Colonic mucosa (tissue), 4 donors: ENCODE measurements around the gene SLC12A9. TPM values are rescaled to one million over a fixed set of nuclear protein-coding genes. Genes with fewer than 3 reads are reported as not detected.
"Not testable (repeated sequence)": the region's sequence is repeated elsewhere in the genome, so short reads cannot be mapped to it uniquely, and the experiment has no call there.

ENCODE experiments used
- DNase-seq: peaks from one replicate; pipeline ENCODE4 v3.0.0-alpha.2; 2020
- H3K27ac ChIP-seq: fragments of 200-600 bp; one replicate; pipeline ENCODE4 v1.8.0; 2021
- H3K27me3 ChIP-seq: fragments of 200-600 bp; one replicate; pipeline ENCODE4 v1.8.0; 2021
- H3K36me3 ChIP-seq: fragments of 200-600 bp; one replicate; pipeline ENCODE4 v1.8.0; 2021
- H3K4me1 ChIP-seq: fragments of 200-600 bp; one replicate; pipeline ENCODE4 v1.8.0; 2021; ENCODE audit warnings: mild to moderate bottlenecking
- H3K4me3 ChIP-seq: fragments of 200-600 bp; one replicate; pipeline ENCODE4 v1.8.0; 2021
- H3K9ac ChIP-seq, 2 donors: one replicate each; pipeline ENCODE4 v1.7.0; 2013; ENCODE audit warnings: control low read depth in 2 of 2, low read depth in 2 of 2, low read length in 2 of 2
- H3K9me3 ChIP-seq: fragments of 200-600 bp; one replicate; pipeline ENCODE4 v1.8.0; 2021
- CTCF ChIP-seq: fragments of 200-600 bp; IDR thresholded peaks from one replicate; pipeline ENCODE4 v1.8.0; 2022; ENCODE audit warnings: antibody characterized with exemption, mild to moderate bottlenecking
- intact Hi-C: fragments of 100-400 bp; cut with DNase I; formaldehyde crosslinking; loops from one replicate; pipeline ENCODE4 v1.14.1; 2022
- microRNA-seq: library from miRNA; unstranded; fragments of <30 nt; microRNA quantifications from one replicate; pipeline ENCODE4, GENCODE V29; 2019
- total RNA-seq, 2 donors: library from RNA; stranded (reverse); fragmentation: NEBNext Ultra II Directional in 1 of 2; extraction: Animal tissue kit (Norgen Biotek cat#: 25700) in 1 of 2; gene quantifications; one replicate each; pipeline ENCODE4 v1.2.1, GENCODE V29; 2021
- donor health status: healthy.
- donor health status: DM: no; HTN: no; CAD: no.
- donor health status: DM: no; HTN: no; CAD: no.

SLC12A9 gene
- total RNA-seq, 2 donors from 2014 or later, result 24.1 to 35.9 TPM

GRCh38 chr7:100908512-100908911, 56.0 kb downstream of the SLC12A9 start:
- H3K36me3 ChIP-seq, result no peaks in the 10 kb centered on the region
- H3K9me3 ChIP-seq, result no peaks in the 10 kb centered on the region
- no peaks in the 10 kb centered on the region for H3K4me1 ChIP-seq
- intact Hi-C loops, result no loop called here
- H3K27me3 ChIP-seq, result no peaks in the 10 kb centered on the region
- no peak for TF ChIP-seq CTCF
- no peak for DNase-seq
- no peak overlapping the region for H3K4me3 ChIP-seq
- no peak overlapping the region for H3K27ac ChIP-seq
- H3K9ac ChIP-seq, result no peak overlapping the region

- H3K27me3 ChIP-seq, H3K9ac ChIP-seq, H3K4me1 ChIP-seq, intact Hi-C loops, H3K4me3 ChIP-seq, H3K36me3 ChIP-seq, H3K9me3 ChIP-seq: not testable (repeated sequence)
- peak; percentile 49 for DNase-seq
- H3K27ac ChIP-seq, result peak overlapping the region; percentile 32
These were observed 57.9 kb downstream of the SLC12A9 start for GRCh38 chr7:100910443-100910842.

GRCh38 chr7:100911484-100911883, 59.0 kb downstream of the SLC12A9 start:
- TF ChIP-seq CTCF, result no peak

GRCh38 chr7:100914208-100914878, 61.8 kb downstream of the SLC12A9 start:
- no peak overlapping the region for H3K27ac ChIP-seq
- no peak overlapping the region for H3K9ac ChIP-seq
- H3K4me3 ChIP-seq, result no peak overlapping the region
- H3K4me1 ChIP-seq, result no peaks in the 10 kb centered on the region
- H3K27me3 ChIP-seq, result no peaks in the 10 kb centered on the region
- intact Hi-C loops, result no loop called here
- DNase-seq, result no peak
- H3K9me3 ChIP-seq, result no peaks in the 10 kb centered on the region
- no peaks in the 10 kb centered on the region for H3K36me3 ChIP-seq
- no peak for TF ChIP-seq CTCF

More at GRCh38 chr7:100911484-100911883, 59.0 kb downstream of the SLC12A9 start:
- Histone ChIP-seq H3K9me3 (no peaks in the 10 kb centered on the region), H3K9ac (no peak overlapping the region), H3K27me3 (no peaks in the 10 kb centered on the region), H3K27ac (peak overlapping the region; percentile 32), H3K36me3 (no peaks in the 10 kb centered on the region), H3K4me1 (no peaks in the 10 kb centered on the region), H3K4me3 (no peak overlapping the region)
- DNase-seq, result no peak
- intact Hi-C loops, result no loop called here

GRCh38 chr7:100914879-100915447, 62.5 kb downstream of the SLC12A9 start:
- no peak for DNase-seq

More at GRCh38 chr7:100914879-100915447, 62.5 kb downstream of the SLC12A9 start:
- Histone ChIP-seq H3K27me3 (no peaks in the 10 kb centered on the region), H3K9ac (no peak overlapping the region), H3K27ac (no peak overlapping the region), H3K9me3 (no peaks in the 10 kb centered on the region), H3K36me3 (no peaks in the 10 kb centered on the region), H3K4me1 (no peaks in the 10 kb centered on the region), H3K4me3 (no peak overlapping the region)
- TF ChIP-seq CTCF, result no peak
- intact Hi-C loops, result no loop called here

Small RNA genes lying within 50 kb of the gene (microRNA-seq; reads per million reads assigned to microRNA genes)
- not detected for gene MIR6875

Other genes with a start within 250 kb of the SLC12A9 start
- 10 to 100 TPM; 15.1 to 16.9 TPM for gene MOSPD3, start 240.2 kb upstream of the SLC12A9 start, total RNA-seq
- gene TFR2, start 211.2 kb upstream of the SLC12A9 start, total RNA-seq, result 1 to 10 TPM; 1.8 to 2.3 TPM
- under 1 TPM in 1 of 2 donors, not detected in 1; 0.29 TPM for gene ACTL6B, start 196.3 kb upstream of the SLC12A9 start, total RNA-seq
- gene GNB2, start 179.0 kb upstream of the SLC12A9 start, total RNA-seq, result 100 to 1,000 TPM; 292 to 312 TPM
- gene GIGYF1, start 158.5 kb upstream of the SLC12A9 start, total RNA-seq, result 10 to 100 TPM; 20.9 to 33.4 TPM
- gene POP7, start 146.6 kb upstream of the SLC12A9 start, total RNA-seq, result 10 to 100 TPM; 28.8 to 43.4 TPM
- gene EPO, start 132.2 kb upstream of the SLC12A9 start, total RNA-seq, result not detected
- gene ZAN, start 119.1 kb upstream of the SLC12A9 start, total RNA-seq, result not detected
- gene EPHB4, start 25.2 kb upstream of the SLC12A9 start, total RNA-seq, result 10 to 100 TPM; 43.1 to 75.9 TPM
- 10 to 100 TPM; 34.8 to 40.2 TPM for gene TRIP6, start 14.7 kb downstream of the SLC12A9 start, total RNA-seq
- 100 to 1,000 TPM; 114 to 204 TPM for gene SRRT, start 22.4 kb downstream of the SLC12A9 start, total RNA-seq
- gene UFSP1, start 37.0 kb downstream of the SLC12A9 start, total RNA-seq, result 1 to 10 TPM; 2.1 to 4.4 TPM
- 10 to 100 TPM in 1 of 2 donors, 1 to 10 TPM in 1; 5.3 to 11.7 TPM for gene ACHE, start 43.2 kb downstream of the SLC12A9 start, total RNA-seq
- gene MUC3A, start 96.8 kb downstream of the SLC12A9 start, total RNA-seq, result 100 to 1,000 TPM; 137 to 149 TPM
- 100 to 1,000 TPM; 331 to 542 TPM for gene MUC12, start 116.9 kb downstream of the SLC12A9 start, total RNA-seq
- gene MUC17, start 167.4 kb downstream of the SLC12A9 start, total RNA-seq, result 1 to 10 TPM; 1.7 to 2.5 TPM
- 10 to 100 TPM; 33.7 to 47.9 TPM for gene TRIM56, start 232.8 kb downstream of the SLC12A9 start, total RNA-seq